Measurements from ENCODE around the gene FZD2. TPM values are rescaled to one million over a fixed set of nuclear protein-coding genes. Genes with fewer than 3 reads are reported as not detected.
"Not testable (repeated sequence)": the region's sequence is repeated elsewhere in the genome, so short reads cannot be mapped to it uniquely, and the experiment has no call there.

Gene FZD2
- total RNA-seq (not detected), polyA plus RNA-seq (not detected)

- Mint-ChIP-seq H3K27ac (peak within 1 kb of the TSS in 5 of 7 donors; percentile 15 to 84 (median 47)), H3K4me3 (peak within 1 kb of the TSS; percentile 86 to 98 (median 88)), H3K36me3 (peaks cover 0 to 2% of the 10 kb centered on the region in 2 donors), H3K9me3 (no peaks in the 10 kb centered on the region), H3K4me1 (peaks cover 12 to 33% (median 21%) of the 10 kb centered on the region in 4 donors), H3K27me3 (peaks cover 54 to 58% of the 10 kb centered on the region in 2 donors)
- peak within 1 kb of the TSS; percentile 23 to 41 for H3K4me3 ChIP-seq (ENCODE audit: low read length in 2 of 2)
- ChIA-PET CTCF (ENCODE audit: partially characterized antibody) (interaction anchor here (1.7 kb wide), 1 partner anchor 25 kb away, joined by 4 read pairs; no protein-coding TSS in a partner anchor), POLR2A (ENCODE audit: partially characterized antibody) (interaction anchor here (1.2 kb wide), 1 partner anchor 133 kb away, joined by 3 read pairs; the partner anchor contains the start of gene CCDC43)
- intact Hi-C loops (cut with micrococcal nuclease): no loop called here
- H3K27me3 ChIP-seq (ENCODE audit: insufficient read depth, low read length): no peaks in the 10 kb centered on the region
- H3K36me3 ChIP-seq (ENCODE audit: insufficient read depth, low read length): no peaks in the 10 kb centered on the region
- H3K9me3 ChIP-seq (ENCODE audit: control insufficient read depth in 1 of 2, low read length in 2 of 2): no peaks in the 10 kb centered on the region
- DNase-seq: peak in 4 of 5 donors; percentile 20 to 49 (median 36)
- H3K4me1 ChIP-seq (ENCODE audit: insufficient read depth, low read length): peaks cover 16% of the 10 kb centered on the region
- no peak within 1 kb of the TSS for H3K27ac ChIP-seq (ENCODE audit: low read depth, low read length)
Observed at GRCh38 chr17:44556832-44557606, at the start of gene FZD2. Gene FZD2, plus strand, starts transcription at chr17:44557484. Its CDS starts 205 bp downstream, at chr17:44557689.

- intact Hi-C loops (cut with micrococcal nuclease); H3K27me3 Mint-ChIP-seq: not testable (repeated sequence)
- peak overlapping the region in 1 of 8 donors; percentile 21 for H3K4me3 Mint-ChIP-seq
Observed at GRCh38 chr17:44511241-44512134, 45.8 kb upstream of the FZD2 start.

GRCh38 chr17:44518032-44518431 is 39.3 kb upstream of the FZD2 start:
- H3K27me3 ChIP-seq (ENCODE audit: insufficient read depth, low read length): no peaks in the 10 kb centered on the region
- no peaks in the 10 kb centered on the region for H3K4me1 ChIP-seq (ENCODE audit: insufficient read depth, low read length)
- CTCF ChIA-PET (ENCODE audit: partially characterized antibody): no interaction called here
- no peaks in the 10 kb centered on the region for H3K9me3 Mint-ChIP-seq
- no peak overlapping the region for H3K4me3 ChIP-seq (ENCODE audit: low read length in 2 of 2)
- H3K27ac ChIP-seq (ENCODE audit: low read depth, low read length): no peak overlapping the region
- no peaks in the 10 kb centered on the region for H3K36me3 ChIP-seq (ENCODE audit: insufficient read depth, low read length)
- no peaks in the 10 kb centered on the region for H3K4me1 Mint-ChIP-seq
- no peaks in the 10 kb centered on the region for H3K36me3 Mint-ChIP-seq
- DNase-seq: no peak
- intact Hi-C loops (cut with micrococcal nuclease): no loop called here
- H3K4me3 Mint-ChIP-seq: no peak overlapping the region
- no peak overlapping the region for H3K27ac Mint-ChIP-seq
- peaks cover 12 to 15% of the 10 kb centered on the region in 2 donors for H3K27me3 Mint-ChIP-seq
- POLR2A ChIA-PET (ENCODE audit: partially characterized antibody): no interaction called here
- no peaks in the 10 kb centered on the region for H3K9me3 ChIP-seq (ENCODE audit: control insufficient read depth in 1 of 2, low read length in 2 of 2)

More at GRCh38 chr17:44511241-44512134, 45.8 kb upstream of the FZD2 start:
- H3K9me3 ChIP-seq (ENCODE audit: control insufficient read depth in 1 of 2, low read length in 2 of 2); H3K27ac ChIP-seq (ENCODE audit: low read depth, low read length); H3K4me3 ChIP-seq (ENCODE audit: low read length in 2 of 2); H3K9me3 Mint-ChIP-seq; H3K36me3 Mint-ChIP-seq; H3K4me1 ChIP-seq (ENCODE audit: insufficient read depth, low read length); H3K27me3 ChIP-seq (ENCODE audit: insufficient read depth, low read length); H3K36me3 ChIP-seq (ENCODE audit: insufficient read depth, low read length); DNase-seq; H3K4me1 Mint-ChIP-seq: not testable (repeated sequence)
- H3K27ac Mint-ChIP-seq: peak overlapping the region in 1 of 7 donors; percentile 6
- ChIA-PET CTCF (ENCODE audit: partially characterized antibody) (interaction anchor here (1.2 kb wide), 1 partner anchor 20 kb away, joined by 4 read pairs; no protein-coding TSS in a partner anchor), POLR2A (ENCODE audit: partially characterized antibody) (interaction anchor here (0.6 kb wide), 1 partner anchor 480 kb away, joined by 3 read pairs; no protein-coding TSS in a partner anchor)

GRCh38 chr17:44522883-44523671 is 34.2 kb upstream of the FZD2 start:
- Mint-ChIP-seq H3K4me1 (no peaks in the 10 kb centered on the region), H3K9me3 (peaks cover 0 to 8% (median 2%) of the 10 kb centered on the region in 8 donors), H3K4me3 (no peak overlapping the region), H3K27ac (no peak overlapping the region), H3K27me3 (peaks cover 12 to 13% of the 10 kb centered on the region in 2 donors), H3K36me3 (no peaks in the 10 kb centered on the region)
- Histone ChIP-seq H3K36me3 (ENCODE audit: insufficient read depth, low read length) (no peaks in the 10 kb centered on the region), H3K27ac (ENCODE audit: low read depth, low read length) (no peak overlapping the region), H3K27me3 (ENCODE audit: insufficient read depth, low read length) (no peaks in the 10 kb centered on the region), H3K9me3 (ENCODE audit: control insufficient read depth in 1 of 2, low read length in 2 of 2) (no peaks in the 10 kb centered on the region), H3K4me3 (ENCODE audit: low read length in 2 of 2) (no peak overlapping the region), H3K4me1 (ENCODE audit: insufficient read depth, low read length) (no peaks in the 10 kb centered on the region)
- intact Hi-C loops (cut with micrococcal nuclease): no loop called here
- peak in 2 of 5 donors; percentile 5 to 16 for DNase-seq
- ChIA-PET POLR2A (ENCODE audit: partially characterized antibody) (no interaction called here), CTCF (ENCODE audit: partially characterized antibody) (interaction anchor here (0.6 to 3.2 kb wide), 5 partner anchors 8 to 1140 kb away, joined by 3 to 12 read pairs (median 4); no protein-coding TSS in a partner anchor)

GRCh38 chr17:44523672-44523972 is 33.7 kb upstream of the FZD2 start:
- H3K27me3 ChIP-seq (ENCODE audit: insufficient read depth, low read length): no peaks in the 10 kb centered on the region
- H3K4me3 ChIP-seq (ENCODE audit: low read length in 2 of 2): no peak overlapping the region
- no peak overlapping the region for H3K4me3 Mint-ChIP-seq
- no peak for DNase-seq
- no peak overlapping the region for H3K27ac ChIP-seq (ENCODE audit: low read depth, low read length)
- H3K27ac Mint-ChIP-seq: no peak overlapping the region
- H3K4me1 ChIP-seq (ENCODE audit: insufficient read depth, low read length): no peaks in the 10 kb centered on the region
- H3K4me1 Mint-ChIP-seq: no peaks in the 10 kb centered on the region
- H3K27me3 Mint-ChIP-seq: peaks cover 12 to 15% of the 10 kb centered on the region in 2 donors
- no peaks in the 10 kb centered on the region for H3K36me3 ChIP-seq (ENCODE audit: insufficient read depth, low read length)
- ChIA-PET POLR2A (ENCODE audit: partially characterized antibody) (no interaction called here), CTCF (ENCODE audit: partially characterized antibody) (interaction anchor here (0.8 to 3.2 kb wide), 3 partner anchors 9 to 169 kb away, joined by 3 to 12 read pairs (median 4); no protein-coding TSS in a partner anchor)
- no peaks in the 10 kb centered on the region for H3K9me3 ChIP-seq (ENCODE audit: control insufficient read depth in 1 of 2, low read length in 2 of 2)
- H3K9me3 Mint-ChIP-seq: peaks cover 0 to 8% (median 2%) of the 10 kb centered on the region in 8 donors
- intact Hi-C loops (cut with micrococcal nuclease): no loop called here
- no peaks in the 10 kb centered on the region for H3K36me3 Mint-ChIP-seq

GRCh38 chr17:44527102-44527501 is 30.2 kb upstream of the FZD2 start:
- Histone ChIP-seq H3K27ac (ENCODE audit: low read depth, low read length) (no peak overlapping the region), H3K36me3 (ENCODE audit: insufficient read depth, low read length) (no peaks in the 10 kb centered on the region), H3K9me3 (ENCODE audit: control insufficient read depth in 1 of 2, low read length in 2 of 2) (no peaks in the 10 kb centered on the region), H3K4me3 (ENCODE audit: low read length in 2 of 2) (no peak overlapping the region), H3K27me3 (ENCODE audit: insufficient read depth, low read length) (no peaks in the 10 kb centered on the region), H3K4me1 (ENCODE audit: insufficient read depth, low read length) (no peaks in the 10 kb centered on the region)
- intact Hi-C loops (cut with micrococcal nuclease): no loop called here
- ChIA-PET POLR2A (ENCODE audit: partially characterized antibody) (no interaction called here), CTCF (ENCODE audit: partially characterized antibody) (no interaction called here)
- Mint-ChIP-seq H3K4me3 (no peak overlapping the region), H3K27me3 (peaks cover 6 to 13% of the 10 kb centered on the region in 2 donors), H3K36me3 (no peaks in the 10 kb centered on the region), H3K27ac (no peak overlapping the region), H3K9me3 (peaks cover 0 to 8% (median 2%) of the 10 kb centered on the region in 8 donors), H3K4me1 (no peaks in the 10 kb centered on the region)
- DNase-seq: no peak

All from CD4-positive, alpha-beta memory T cell (primary cell).